ENCODE results near the gene MYO18A.

The MYO18A gene

GRCh38 chr17:29145289-29146073, 34.7 kb downstream of the MYO18A start:
- peak; percentile 63 for DNase-seq

GRCh38 chr17:29143894-29144293, 36.3 kb downstream of the MYO18A start:
- DNase-seq = no peak

- DNase-seq = no peak
These were observed 38.7 kb downstream of the MYO18A start for GRCh38 chr17:29141514-29141876.

- peak; percentile 22 for DNase-seq
These were observed 39.3 kb downstream of the MYO18A start for GRCh38 chr17:29140631-29141513.

GRCh38 chr17:29140051-29140621, 40.1 kb downstream of the MYO18A start:
- peak; percentile 47 for DNase-seq

- DNase-seq = peak; percentile 23
These were observed 41.1 kb downstream of the MYO18A start for GRCh38 chr17:29138971-29139691.

GRCh38 chr17:29138184-29138955, 41.8 kb downstream of the MYO18A start:
- no peak for DNase-seq

- DNase-seq = no peak
These were observed 43.0 kb downstream of the MYO18A start for GRCh38 chr17:29136998-29137730.

GRCh38 chr17:29135464-29135863, 44.7 kb downstream of the MYO18A start:
- DNase-seq = no peak

GRCh38 chr17:29133121-29133713, 47.0 kb downstream of the MYO18A start:
- DNase-seq = no peak

GRCh38 chr17:29131814-29132682, 48.1 kb downstream of the MYO18A start:
- no peak for DNase-seq

GRCh38 chr17:29129731-29130130, 50.5 kb downstream of the MYO18A start:
- DNase-seq = peak; percentile 8

GRCh38 chr17:29127840-29128239, 52.4 kb downstream of the MYO18A start:
- DNase-seq = no peak

GRCh38 chr17:29126268-29126930, 53.8 kb downstream of the MYO18A start:
- DNase-seq = no peak

GRCh38 chr17:29125651-29126050, 54.5 kb downstream of the MYO18A start:
- no peak for DNase-seq

GRCh38 chr17:29124925-29125273, 55.3 kb downstream of the MYO18A start:
- DNase-seq = no peak

- DNase-seq = peak; percentile 58
These were observed 55.9 kb downstream of the MYO18A start for GRCh38 chr17:29124135-29124924.

- DNase-seq = no peak
These were observed 57.1 kb downstream of the MYO18A start for GRCh38 chr17:29123111-29123510.

- no peak for DNase-seq
These were observed 58.8 kb downstream of the MYO18A start for GRCh38 chr17:29121442-29121841.

All from NCI-H510A treated with DMSO at 0.1 percent for 48 hours (cell line).